ENCODE data around the gene MRPL11.

DNA sequence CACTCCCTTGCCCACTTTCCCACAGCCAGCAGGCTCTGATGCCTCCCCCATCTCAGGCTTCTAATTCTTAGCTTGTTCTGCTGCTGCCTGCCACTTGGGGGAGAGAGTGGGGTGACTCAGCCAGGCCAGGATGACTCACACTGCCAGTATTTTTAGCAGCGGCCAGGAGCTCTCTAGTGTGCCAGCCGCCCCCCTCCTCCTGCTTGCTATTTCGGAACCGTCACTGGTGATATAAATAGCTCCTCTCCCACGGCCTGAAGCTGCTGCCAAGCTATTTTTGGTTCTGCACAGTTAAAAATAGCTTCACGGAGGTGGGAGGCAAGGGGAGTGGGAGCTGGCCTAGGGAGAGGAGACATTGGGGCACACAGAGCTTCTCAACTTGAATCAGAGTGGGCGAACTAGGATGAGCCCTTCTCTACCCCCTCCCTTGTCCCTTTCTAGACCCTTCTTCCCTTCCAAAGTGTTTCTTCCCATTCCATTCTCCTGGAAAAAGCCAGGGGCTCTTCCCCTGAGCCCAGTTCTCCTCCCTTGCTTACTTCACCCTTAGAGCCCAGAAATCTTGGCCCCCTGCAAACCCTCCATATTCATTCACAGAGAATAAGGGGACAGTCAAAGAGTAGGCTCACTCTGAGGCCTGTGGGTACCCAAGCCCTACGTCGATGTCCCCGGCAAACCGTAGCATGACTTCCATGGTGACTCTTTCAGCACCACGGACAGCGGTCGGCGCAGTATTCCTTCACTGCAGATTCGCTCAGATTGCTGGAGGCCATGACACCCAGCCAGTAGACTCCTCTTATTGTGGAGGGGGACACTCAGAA lies 20.3 kb downstream of the MRPL11 start:
- TF ChIP-seq, protein P1, sequence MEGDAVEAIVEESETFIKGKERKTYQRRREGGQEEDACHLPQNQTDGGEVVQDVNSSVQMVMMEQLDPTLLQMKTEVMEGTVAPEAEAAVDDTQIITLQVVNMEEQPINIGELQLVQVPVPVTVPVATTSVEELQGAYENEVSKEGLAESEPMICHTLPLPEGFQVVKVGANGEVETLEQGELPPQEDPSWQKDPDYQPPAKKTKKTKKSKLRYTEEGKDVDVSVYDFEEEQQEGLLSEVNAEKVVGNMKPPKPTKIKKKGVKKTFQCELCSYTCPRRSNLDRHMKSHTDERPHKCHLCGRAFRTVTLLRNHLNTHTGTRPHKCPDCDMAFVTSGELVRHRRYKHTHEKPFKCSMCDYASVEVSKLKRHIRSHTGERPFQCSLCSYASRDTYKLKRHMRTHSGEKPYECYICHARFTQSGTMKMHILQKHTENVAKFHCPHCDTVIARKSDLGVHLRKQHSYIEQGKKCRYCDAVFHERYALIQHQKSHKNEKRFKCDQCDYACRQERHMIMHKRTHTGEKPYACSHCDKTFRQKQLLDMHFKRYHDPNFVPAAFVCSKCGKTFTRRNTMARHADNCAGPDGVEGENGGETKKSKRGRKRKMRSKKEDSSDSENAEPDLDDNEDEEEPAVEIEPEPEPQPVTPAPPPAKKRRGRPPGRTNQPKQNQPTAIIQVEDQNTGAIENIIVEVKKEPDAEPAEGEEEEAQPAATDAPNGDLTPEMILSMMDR (IDR thresholded peaks at IDR 0.05; ENCODE audit: extremely low read depth in 1 of 2, insufficient read depth in 1 of 2, low read depth in 1 of 2, low read length in 2 of 2): peak in 1 of 2 donors; percentile 37
- no peak for TF ChIP-seq POLR2A (IDR thresholded peaks at IDR 0.05; ENCODE audit: low read depth, low read length)
- peak; percentile 89 for TF ChIP-seq FOS (IDR thresholded peaks at IDR 0.05; ENCODE audit: borderline replicate concordance, insufficient read depth, low read length)
- TF ChIP-seq, protein P2, sequence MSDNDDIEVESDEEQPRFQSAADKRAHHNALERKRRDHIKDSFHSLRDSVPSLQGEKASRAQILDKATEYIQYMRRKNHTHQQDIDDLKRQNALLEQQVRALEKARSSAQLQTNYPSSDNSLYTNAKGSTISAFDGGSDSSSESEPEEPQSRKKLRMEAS (IDR thresholded peaks at IDR 0.05; ENCODE audit: insufficient read depth, insufficient read length): no peak
- TF ChIP-seq POLR2AphosphoS5 (IDR thresholded peaks at IDR 0.05; ENCODE audit: insufficient read depth, low read depth, low read length): no peak
- no peak for TF ChIP-seq GATA2 (IDR thresholded peaks at IDR 0.05; ENCODE audit: insufficient read depth, insufficient read length, low read depth, low read length)
- no peak for TF ChIP-seq EZH2 (IDR thresholded peaks at IDR 0.05; ENCODE audit: borderline replicate concordance, low read depth, low read length, severe bottlenecking)
- peak; percentile 54 for TF ChIP-seq JUN (IDR thresholded peaks at IDR 0.05; ENCODE audit: borderline replicate concordance, insufficient read depth, insufficient read length, low read depth)
- TF ChIP-seq MYC (IDR thresholded peaks at IDR 0.05; ENCODE audit: low read depth, low read length): no peak
